K562 (cell line): ENCODE data around the gene SPRING1. TPM values are rescaled to one million over a fixed set of nuclear protein-coding genes. Genes with fewer than 3 reads are reported as not detected.

Source experiments
- CBFA2T3 ChIP-seq: fragments of 450-650 bp; IDR thresholded peaks from 2 replicates; pipeline ENCODE4 v1.6.1; 2017
- CXXC5 ChIP-seq: fragments of 250-450 bp; sonication (Bioruptor Pico); IDR thresholded peaks from 2 replicates; pipeline ENCODE4 v1.8.0; 2022; ENCODE audit warnings: inconsistent platforms, mild to moderate bottlenecking, moderate library complexity
- EP400 ChIP-seq: fragments of 450-650 bp; IDR thresholded peaks from 2 replicates; pipeline ENCODE4 v1.6.1; 2017; ENCODE audit warnings: antibody characterized with exemption, mild to moderate bottlenecking, moderate library complexity
- FOXK2 ChIP-seq, 2 experiments: fragments of 450-650 bp; IDR thresholded peaks in 1 of 2; conservative IDR thresholded peaks in 1 of 2; 2 replicates each; pipeline ENCODE4 v1.6.1; 2016; ENCODE audit warnings: low read depth in 2 of 2, mild to moderate bottlenecking in 1 of 2
- GABPA ChIP-seq: fragments of 200-800 bp; sonication (Bioruptor generic); conservative IDR thresholded peaks from 2 replicates; pipeline ENCODE4 v1.6.1; 2016; ENCODE audit warnings: low read depth, missing genetic modification characterization, missing compliant biosample characterization
- MAFG ChIP-seq: fragments of 450-650 bp; conservative IDR thresholded peaks from 2 replicates; pipeline ENCODE4 v1.6.1; 2016; ENCODE audit warnings: missing genetic modification characterization, missing compliant biosample characterization
- MED1 ChIP-seq: sonication (generic); formaldehyde crosslinking; IDR thresholded peaks from 2 replicates; pipeline ENCODE4 v1.8.1; 2023; ENCODE audit warnings: missing genetic modification reagents, borderline replicate concordance
- MEIS2 ChIP-seq: fragments of 450-650 bp; IDR thresholded peaks from 2 replicates; pipeline ENCODE4 v1.6.1; 2014; ENCODE audit warnings: mild to moderate bottlenecking; ENCODE audit not compliant: partially characterized antibody
- MGA ChIP-seq: fragments of 450-650 bp; IDR thresholded peaks from 2 replicates; pipeline ENCODE4 v1.6.1; 2016; ENCODE audit warnings: mild to moderate bottlenecking, moderate library complexity
- PTBP1 ChIP-seq: fragments of 200-400 bp; formaldehyde crosslinking; IDR thresholded peaks from 2 replicates; pipeline ENCODE4 v1.6.1; 2017; ENCODE audit warnings: low read depth, low read length
- SIN3A ChIP-seq, 2 experiments: fragments of 150-350 bp in 1 of 2; IDR thresholded peaks; 2 replicates each; pipeline ENCODE4 v1.6.1; 2011 to 2016; ENCODE audit warnings: borderline replicate concordance in 2 of 2, low read depth in 2 of 2, low read length in 2 of 2, mild to moderate bottlenecking in 2 of 2, moderate library complexity in 2 of 2; ENCODE audit not compliant: control insufficient read depth in 1 of 2
- SMARCC2 ChIP-seq: fragments of 450-650 bp; IDR thresholded peaks from 2 replicates; pipeline ENCODE4 v1.6.1; 2017; ENCODE audit warnings: antibody characterized with exemption, moderate library complexity, mild to moderate bottlenecking, low read depth
- SRF ChIP-seq, 2 experiments: fragments of 250-450, 450-650 bp in 1 of 2; sonication (Bioruptor Pico) in 1 of 2; sonication (generic) in 1 of 2; formaldehyde crosslinking; IDR thresholded peaks; 2 replicates each; pipeline versions ENCODE4 v1.5.0 to v1.5.1; 2020 to 2022; ENCODE audit warnings: mild to moderate bottlenecking in 1 of 2, missing genetic modification reagents in 1 of 2
- ZBTB1 ChIP-seq: sonication (generic); formaldehyde crosslinking; IDR thresholded peaks from 2 replicates; pipeline ENCODE4 v1.8.1; 2023; ENCODE audit warnings: missing genetic modification reagents, low read depth, mild to moderate bottlenecking, borderline replicate concordance
- ZKSCAN3 ChIP-seq: fragments of 250-450 bp; sonication (Bioruptor Pico); IDR thresholded peaks from 2 replicates; pipeline ENCODE4 v1.4.0; 2020
- ZNF589 ChIP-seq: fragments of 200-800 bp; sonication (Bioruptor generic); IDR thresholded peaks from 2 replicates; pipeline ENCODE4 v1.6.1; 2016; ENCODE audit warnings: low read depth, missing genetic modification characterization, missing compliant biosample characterization
- polyA plus RNA-seq, 8 experiments: library from polyadenylated mRNA; depleted of rRNA in 4 of 8; stranded (reverse) in 5 of 8; unstranded in 3 of 8; fragments of >200 nt; fragmentation: Nextera tagmentation in 2 of 8; fragmentation: Illumina TruSeq in 1 of 8; extraction: Ambion mirVana in 2 of 8; extraction: Trizol in 1 of 8; gene quantifications; 2 replicates each; pipeline versions ENCODE4 v1.2.1 to v1.2.3, GENCODE V29; 2011 to 2014; ENCODE audit warnings: inconsistent platforms in 1 of 8, missing spikeins in 1 of 8
- total RNA-seq, 7 experiments: library from RNA; depleted of rRNA in 6 of 7; stranded (reverse); fragments of >200 nt in 6 of 7; fragmentation: Illumina TruSeq in 2 of 7; extraction: Trizol in 2 of 7; gene quantifications; 2 replicates each; pipeline versions ENCODE4 v1.2.1 to v1.2.3, GENCODE V29; 2011 to 2021; ENCODE audit warnings: low replicate concordance in 1 of 7

SPRING1 gene
- total and polyA plus RNA-seq, 9 of the 15 experiments (the other 6 are each of a cell fraction or from before 2014, with no cell fraction given) = 1.1 to 20.0 (median 8.0) TPM

DNA sequence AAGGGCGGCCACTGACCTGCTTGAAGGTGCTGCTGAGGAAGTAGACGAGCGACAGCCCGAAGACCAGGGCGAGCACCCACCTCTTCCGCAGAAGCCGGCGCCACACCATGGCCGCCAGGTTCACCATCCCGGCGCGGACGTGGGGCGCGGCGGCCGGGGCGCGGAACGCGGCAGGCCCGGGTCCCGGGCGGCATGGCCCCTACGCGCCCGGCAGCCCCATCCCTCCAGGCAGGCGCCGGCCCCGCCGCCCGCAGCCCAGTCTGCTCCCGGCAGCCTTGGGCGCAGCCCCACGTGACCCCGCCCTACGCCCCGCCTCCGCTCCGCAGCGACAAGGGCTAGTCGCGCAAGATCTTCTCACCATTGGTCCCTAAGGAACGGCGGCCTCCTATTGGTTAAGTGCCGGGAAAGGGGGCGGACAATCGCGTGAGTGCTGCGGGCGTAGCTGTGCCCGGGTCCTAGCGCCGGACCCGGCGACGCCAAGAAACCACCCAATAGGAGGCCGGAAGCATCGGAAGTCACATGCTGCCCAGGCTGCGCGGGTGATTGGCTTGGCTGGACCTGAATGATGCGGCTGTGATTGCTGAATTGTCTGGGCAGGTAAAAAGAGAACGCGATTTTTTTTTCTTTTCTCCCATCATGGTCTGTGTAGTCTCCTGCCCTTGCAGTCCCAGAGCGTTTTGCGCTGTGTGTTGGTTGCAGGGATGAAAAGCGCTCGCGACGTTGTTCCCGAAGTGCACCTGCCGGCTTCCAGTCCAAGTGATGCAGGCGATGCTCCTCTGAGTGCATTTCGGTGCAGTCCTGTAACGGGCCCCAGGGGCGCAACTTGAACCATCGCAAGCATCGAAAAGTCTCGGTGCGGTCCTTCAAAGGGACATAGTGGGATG, at the start of gene SPRING1, which contains the start of gene RNFT2 (continued):
- TF ChIP-seq MGA (peak; percentile 62; the same call in 1 of the 2 replicates), MAFG (tag) (no peak), EP400 (no peak; the same call in 1 of the 2 replicates), MEIS2 (peak; percentile 75), ZBTB1 (CRISPR knock-in tag) (no peak), CBFA2T3 (no peak), SMARCC2 (no peak), FOXK2 (conservative IDR thresholded peaks at IDR 0.05 in 1 of 2, IDR thresholded peaks at IDR 0.05 in 1 of 2; ENCODE audit: low read depth in 2 of 2) (peak; percentile 36 to 74; a peak in 2 of 4 replicates), CXXC5 (CRISPR knock-in tag) (peak; percentile 99), ZKSCAN3 (CRISPR knock-in tag) (no peak), PTBP1 (no peak), SIN3A (IDR thresholded peaks at IDR 0.05; ENCODE audit: borderline replicate concordance in 2 of 2, control insufficient read depth in 1 of 2, low read depth in 2 of 2, low read length in 2 of 2) (0 out of 4 replicates have a peak, but pooled peaks have one; percentile 8 to 47), SRF (CRISPR knock-in tag; IDR thresholded peaks at IDR 0.05) (0 out of 4 replicates have a peak, but pooled peaks of 1 of the 2 experiments have one; percentile 19), MED1 (no peak), GABPA (tag) (peak; percentile 85), ZNF589 (CRISPR knock-in tag) (no peak)
